Tibial nerve (tissue), 4 donors: ENCODE data around the gene NOXRED1.

ENCODE experiments used
- CTCF ChIP-seq, 5 experiments: fragments of 200-600 bp in 3 of 5; fragments of 450-650 bp in 2 of 5; sonication (generic) in 3 of 5; IDR thresholded peaks; one replicate each; pipeline ENCODE4 v1.5.1; 2016 to 2019; ENCODE audit warnings: antibody characterized with exemption in 5 of 5, mild to moderate bottlenecking in 3 of 5, moderate library complexity in 2 of 5
- EP300 ChIP-seq, 2 donors: sonication (generic); formaldehyde crosslinking; IDR thresholded peaks; one replicate each; pipeline ENCODE4 v1.6.1; 2017; ENCODE audit warnings: antibody characterized with exemption in 2 of 2, mild to moderate bottlenecking in 1 of 2
- POLR2A ChIP-seq, 2 donors: fragments of 450-650 bp; IDR thresholded peaks; one replicate each; pipeline ENCODE4 v1.6.1; 2017; ENCODE audit warnings: antibody characterized with exemption in 2 of 2, mild to moderate bottlenecking in 2 of 2, moderate library complexity in 2 of 2

GRCh38 chr14:77377502-77377844 is 45.9 kb downstream of the NOXRED1 start:
- TF ChIP-seq CTCF (IDR thresholded peaks at IDR 0.05) (no peak), POLR2A (IDR thresholded peaks at IDR 0.05) (no peak), EP300 (IDR thresholded peaks at IDR 0.05) (no peak)
